HUES48 (cell line): ENCODE data around the gene SLC7A6.

Experiments
- H3K27ac ChIP-seq: one replicate; pipeline ENCODE4 v1.7.0; 2013; ENCODE audit warnings: low read depth, low read length, inconsistent platforms
- H3K27me3 ChIP-seq: 2 replicates; pipeline ENCODE4 v1.6.1; 2013; ENCODE audit warnings: mild to moderate bottlenecking, low read length; ENCODE audit not compliant: control insufficient read depth, insufficient read depth
- H3K36me3 ChIP-seq: 2 replicates; pipeline ENCODE4 v1.6.1; 2013; ENCODE audit warnings: low read length; ENCODE audit not compliant: control insufficient read depth, insufficient read depth
- H3K4me1 ChIP-seq: 2 replicates; pipeline ENCODE4 v1.6.1; 2013; ENCODE audit warnings: mild to moderate bottlenecking, low read length; ENCODE audit not compliant: control insufficient read depth, insufficient read depth
- H3K4me3 ChIP-seq: 2 replicates; pipeline ENCODE4 v1.5.1; 2013; ENCODE audit warnings: mild to moderate bottlenecking, low read depth, low read length
- H3K9ac ChIP-seq: 2 replicates; pipeline ENCODE4 v1.6.1; 2013; ENCODE audit warnings: mild to moderate bottlenecking, low read depth, low read length, moderate library complexity
- H3K9me3 ChIP-seq: 2 replicates; pipeline ENCODE4 v1.6.1; 2013; ENCODE audit warnings: low read length; ENCODE audit not compliant: control insufficient read depth, insufficient read depth

SLC7A6 gene

DNA sequence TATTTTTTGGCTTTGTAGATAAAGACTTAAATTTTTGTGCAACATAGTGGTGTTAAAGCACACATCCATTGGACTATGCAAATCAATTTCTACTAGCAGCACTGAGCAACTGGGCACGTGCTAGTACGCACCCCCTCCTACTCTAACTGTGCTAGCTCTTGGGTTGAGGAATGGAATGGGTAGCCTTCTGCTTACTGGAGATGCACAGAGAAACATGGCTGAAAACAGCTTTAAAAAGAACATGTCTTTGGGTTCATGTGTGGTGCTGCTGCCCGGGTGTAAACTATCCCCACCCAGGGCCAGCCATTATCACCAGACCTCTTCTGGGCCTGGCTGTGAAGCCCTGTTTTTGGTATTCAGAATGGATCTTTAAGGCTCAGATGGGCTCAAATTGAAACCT lies 35.7 kb upstream of the SLC7A6 start:
- Histone ChIP-seq H3K9ac (no peak overlapping the region), H3K36me3 (peaks cover 65% of the 10 kb centered on the region), H3K27ac (no peak overlapping the region), H3K4me3 (no peak overlapping the region), H3K9me3 (no peaks in the 10 kb centered on the region), H3K4me1 (peaks cover 3% of the 10 kb centered on the region; the same call in 1 of the 2 replicates), H3K27me3 (no peaks in the 10 kb centered on the region)

DNA sequence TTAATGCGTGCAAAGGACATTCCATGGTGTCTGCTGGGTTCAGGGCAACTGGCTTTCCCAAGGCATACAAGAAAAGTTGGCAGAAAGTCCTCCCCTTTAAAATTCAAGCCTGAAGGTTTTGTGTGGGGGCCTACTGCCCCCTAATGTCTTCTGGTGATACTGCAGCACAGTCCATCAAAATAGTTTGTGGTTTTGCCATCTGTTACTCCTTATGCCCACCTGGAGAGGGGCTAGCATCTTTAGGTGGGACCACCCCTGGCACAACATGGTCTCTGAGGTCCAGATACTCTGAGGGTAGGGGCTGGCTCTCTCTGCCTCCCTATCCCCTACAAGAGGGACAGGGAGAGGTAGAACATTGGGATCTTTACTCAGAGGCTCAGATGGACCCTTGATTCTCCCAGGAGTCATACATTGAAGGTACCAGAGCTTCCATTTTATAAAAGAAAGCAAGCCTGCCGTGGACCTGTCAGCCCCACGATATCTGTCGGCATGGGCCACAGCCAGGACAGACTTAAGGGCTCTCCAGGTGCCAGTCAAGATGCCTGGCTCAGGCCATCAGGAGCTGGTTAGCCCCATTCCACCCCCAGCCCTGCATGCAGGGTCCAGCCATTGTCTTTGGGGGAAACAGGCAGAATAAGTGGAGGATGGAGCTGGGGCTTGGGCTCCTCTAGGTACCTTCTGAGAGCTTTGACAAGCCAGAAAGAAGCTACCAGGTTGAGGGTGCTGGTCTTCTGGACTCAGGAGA lies 34.7 kb upstream of the SLC7A6 start:
- H3K27ac ChIP-seq = no peak overlapping the region
- H3K4me1 ChIP-seq = peaks cover 12% of the 10 kb centered on the region
- H3K9me3 ChIP-seq = no peaks in the 10 kb centered on the region
- no peak overlapping the region for H3K4me3 ChIP-seq
- peaks cover 66% of the 10 kb centered on the region for H3K36me3 ChIP-seq
- no peaks in the 10 kb centered on the region for H3K27me3 ChIP-seq
- H3K9ac ChIP-seq = no peak overlapping the region

DNA sequence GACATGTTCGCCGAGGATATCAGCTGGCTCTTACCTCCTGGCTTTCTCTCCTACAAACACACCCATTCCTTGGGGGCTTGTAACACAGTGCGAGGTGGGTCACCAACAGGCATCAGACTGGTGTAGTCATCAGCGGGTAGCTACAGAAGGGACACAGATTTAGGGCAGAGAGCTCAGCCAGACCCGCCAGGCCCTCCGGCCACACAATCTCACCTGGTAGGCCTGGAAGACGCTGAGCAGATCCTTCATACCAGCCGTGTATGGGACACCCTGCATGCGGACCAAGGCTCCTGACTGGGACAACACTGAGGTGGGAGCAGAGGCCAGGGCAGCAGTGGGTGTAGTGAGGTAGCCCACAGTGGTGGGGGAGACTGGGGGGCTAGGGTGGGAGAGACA lies 34.2 kb upstream of the SLC7A6 start:
- H3K36me3 ChIP-seq = peaks cover 66% of the 10 kb centered on the region
- no peak overlapping the region for H3K9ac ChIP-seq
- H3K9me3 ChIP-seq = no peaks in the 10 kb centered on the region
- peaks cover 15% of the 10 kb centered on the region for H3K4me1 ChIP-seq
- H3K4me3 ChIP-seq = no peak overlapping the region
- H3K27ac ChIP-seq = no peak overlapping the region
- H3K27me3 ChIP-seq = no peaks in the 10 kb centered on the region

DNA sequence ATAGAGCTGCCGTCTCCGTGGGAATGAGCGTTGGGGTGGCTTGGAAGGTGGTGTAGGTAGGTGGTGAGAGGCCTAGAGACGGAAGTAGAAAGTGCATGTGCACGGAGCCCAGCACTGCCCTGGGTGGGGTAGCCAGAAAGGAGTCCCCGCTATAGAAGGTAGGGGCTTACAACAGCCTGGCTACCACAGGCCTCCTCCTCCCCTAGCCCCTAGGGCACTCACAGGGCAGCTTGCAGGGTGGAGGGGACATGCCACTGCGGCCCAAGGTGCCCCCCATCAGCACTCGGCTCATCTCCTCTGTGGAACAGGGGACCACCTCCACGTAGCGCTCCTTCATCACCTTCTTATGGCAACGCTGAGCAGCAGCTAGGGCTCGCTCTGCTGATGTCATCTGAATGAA lies 33.4 kb upstream of the SLC7A6 start:
- H3K4me1 ChIP-seq = peaks cover 15% of the 10 kb centered on the region
- no peaks in the 10 kb centered on the region for H3K9me3 ChIP-seq
- peaks cover 66% of the 10 kb centered on the region for H3K36me3 ChIP-seq
- H3K27ac ChIP-seq = no peak overlapping the region
- no peak overlapping the region for H3K9ac ChIP-seq
- no peak overlapping the region for H3K4me3 ChIP-seq
- no peaks in the 10 kb centered on the region for H3K27me3 ChIP-seq

DNA sequence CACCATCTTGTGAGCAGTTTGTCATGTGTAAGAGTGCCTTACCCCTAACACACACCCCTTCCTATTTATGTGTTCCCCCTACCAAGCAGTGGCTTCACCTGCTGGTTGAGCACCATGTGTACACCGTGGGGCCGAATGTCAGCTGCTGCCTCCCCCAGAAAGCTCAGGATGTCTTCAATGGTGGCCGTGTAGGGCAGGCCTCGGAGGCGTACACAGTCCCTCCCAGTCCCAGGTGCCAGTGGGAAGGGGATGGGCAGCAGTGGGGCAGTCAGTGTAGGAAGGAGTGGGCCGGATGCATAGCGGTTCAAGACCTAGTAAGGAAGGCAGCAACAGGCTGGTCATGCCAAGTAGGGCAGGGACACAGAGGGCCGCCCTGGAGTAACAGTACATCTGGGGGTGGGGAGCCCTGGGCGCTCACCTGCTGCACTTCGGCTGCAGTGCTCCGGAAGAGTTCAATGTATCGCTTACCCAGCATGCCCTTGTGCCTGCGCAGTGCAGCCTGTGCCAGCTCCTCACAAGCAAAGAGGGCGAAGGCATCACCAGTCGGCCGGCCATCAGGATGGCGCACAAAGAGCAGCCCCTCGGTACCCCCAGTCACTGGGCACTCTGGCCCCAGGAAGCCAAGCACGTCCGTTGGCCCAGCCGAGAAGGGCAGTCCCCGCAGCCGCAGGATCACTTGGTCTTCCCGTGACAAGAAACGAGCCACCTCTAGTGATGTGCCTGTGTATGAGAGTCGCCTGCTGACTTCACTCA lies 32.8 kb upstream of the SLC7A6 start:
- Histone ChIP-seq H3K36me3 (peaks cover 63% of the 10 kb centered on the region), H3K27me3 (no peaks in the 10 kb centered on the region), H3K27ac (no peak overlapping the region), H3K4me3 (no peak overlapping the region), H3K9ac (no peak overlapping the region), H3K4me1 (peaks cover 15% of the 10 kb centered on the region), H3K9me3 (no peaks in the 10 kb centered on the region)

DNA sequence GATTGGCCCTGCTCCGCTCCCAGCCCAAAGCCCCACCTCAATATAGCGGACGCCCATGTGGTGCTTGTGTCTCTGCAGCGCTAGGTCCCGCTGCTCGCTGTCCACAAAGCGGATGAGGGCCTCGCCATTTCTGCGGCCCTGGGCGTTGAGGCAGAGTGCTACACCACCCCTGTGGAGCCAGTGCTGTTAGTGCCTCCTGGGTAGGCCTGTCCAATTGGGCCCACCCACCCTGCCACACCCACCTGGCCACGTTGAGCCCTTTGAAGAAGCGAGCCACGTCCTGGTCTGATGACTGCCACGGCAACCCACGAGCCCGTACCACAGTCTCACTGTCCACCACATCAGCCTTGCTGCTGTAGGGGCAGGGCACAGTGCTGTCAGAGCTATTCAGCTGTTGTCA lies 32.0 kb upstream of the SLC7A6 start:
- H3K27ac ChIP-seq = no peak overlapping the region
- H3K4me3 ChIP-seq = no peak overlapping the region
- peaks cover 15% of the 10 kb centered on the region for H3K4me1 ChIP-seq
- H3K27me3 ChIP-seq = no peaks in the 10 kb centered on the region
- H3K9me3 ChIP-seq = no peaks in the 10 kb centered on the region
- H3K9ac ChIP-seq = no peak overlapping the region
- H3K36me3 ChIP-seq = peaks cover 61% of the 10 kb centered on the region

DNA sequence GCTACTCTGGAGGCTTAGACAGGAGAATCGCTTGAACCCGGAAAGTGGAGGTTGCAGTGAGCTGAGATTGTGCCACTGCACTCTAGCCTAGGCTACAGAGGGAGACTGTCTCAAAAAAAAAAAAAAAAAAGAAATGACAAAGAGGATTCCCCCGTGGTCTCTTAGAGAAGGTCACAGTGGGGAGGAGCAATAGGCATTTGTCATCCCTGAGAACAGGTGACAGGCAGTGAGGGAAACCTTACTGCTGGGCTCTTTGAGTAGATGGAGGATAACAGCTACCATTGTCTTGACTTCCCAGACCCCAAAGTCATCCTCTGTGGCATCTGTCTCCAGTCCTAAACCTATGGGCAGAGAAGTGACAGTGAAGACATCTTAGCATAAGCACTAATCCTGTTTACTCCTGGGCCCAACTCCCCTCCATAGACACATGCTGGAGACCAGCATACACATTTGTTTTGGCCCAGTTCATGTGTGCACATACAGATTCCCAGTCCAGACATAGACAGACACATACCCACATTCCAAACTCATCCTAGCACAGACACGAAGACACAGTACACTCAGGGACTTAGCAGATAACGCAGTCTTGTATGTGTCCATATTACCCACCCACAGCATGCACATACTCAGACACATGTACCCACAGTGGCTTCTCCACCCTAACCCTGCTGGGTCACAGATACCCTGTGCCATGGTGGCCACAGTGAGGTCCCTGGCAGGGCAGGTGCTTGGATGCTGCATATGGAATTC lies 31.1 kb upstream of the SLC7A6 start:
- Histone ChIP-seq H3K9me3 (no peaks in the 10 kb centered on the region), H3K4me1 (peaks cover 18% of the 10 kb centered on the region), H3K4me3 (0 out of 2 replicates have a peak overlapping the region, but pooled peaks have one; percentile 22), H3K36me3 (peaks cover 53% of the 10 kb centered on the region), H3K9ac (no peak overlapping the region), H3K27me3 (no peaks in the 10 kb centered on the region), H3K27ac (no peak overlapping the region)

DNA sequence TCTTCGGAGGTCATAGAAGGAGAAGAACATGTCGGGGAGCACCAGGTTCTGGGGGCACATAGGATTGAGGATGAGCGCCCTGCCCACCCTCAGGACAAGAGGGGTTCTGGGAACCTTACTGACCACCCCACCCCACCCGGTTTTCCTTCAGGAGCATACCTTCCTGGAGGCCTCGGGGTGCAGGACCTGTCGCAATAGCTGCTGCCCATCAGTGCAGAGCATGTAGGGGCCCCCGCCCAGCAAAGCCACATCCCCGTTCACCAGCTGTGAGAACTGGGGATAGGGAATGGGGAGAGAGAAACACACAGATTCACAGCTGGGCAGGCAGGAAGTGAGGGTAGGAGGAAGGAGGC lies 30.5 kb upstream of the SLC7A6 start:
- no peaks in the 10 kb centered on the region for H3K27me3 ChIP-seq
- no peak overlapping the region for H3K9ac ChIP-seq
- H3K27ac ChIP-seq = no peak overlapping the region
- peaks cover 18% of the 10 kb centered on the region for H3K4me1 ChIP-seq
- no peaks in the 10 kb centered on the region for H3K9me3 ChIP-seq
- H3K36me3 ChIP-seq = peaks cover 47% of the 10 kb centered on the region
- H3K4me3 ChIP-seq = 0 out of 2 replicates have a peak overlapping the region, but pooled peaks have one; percentile 82

DNA sequence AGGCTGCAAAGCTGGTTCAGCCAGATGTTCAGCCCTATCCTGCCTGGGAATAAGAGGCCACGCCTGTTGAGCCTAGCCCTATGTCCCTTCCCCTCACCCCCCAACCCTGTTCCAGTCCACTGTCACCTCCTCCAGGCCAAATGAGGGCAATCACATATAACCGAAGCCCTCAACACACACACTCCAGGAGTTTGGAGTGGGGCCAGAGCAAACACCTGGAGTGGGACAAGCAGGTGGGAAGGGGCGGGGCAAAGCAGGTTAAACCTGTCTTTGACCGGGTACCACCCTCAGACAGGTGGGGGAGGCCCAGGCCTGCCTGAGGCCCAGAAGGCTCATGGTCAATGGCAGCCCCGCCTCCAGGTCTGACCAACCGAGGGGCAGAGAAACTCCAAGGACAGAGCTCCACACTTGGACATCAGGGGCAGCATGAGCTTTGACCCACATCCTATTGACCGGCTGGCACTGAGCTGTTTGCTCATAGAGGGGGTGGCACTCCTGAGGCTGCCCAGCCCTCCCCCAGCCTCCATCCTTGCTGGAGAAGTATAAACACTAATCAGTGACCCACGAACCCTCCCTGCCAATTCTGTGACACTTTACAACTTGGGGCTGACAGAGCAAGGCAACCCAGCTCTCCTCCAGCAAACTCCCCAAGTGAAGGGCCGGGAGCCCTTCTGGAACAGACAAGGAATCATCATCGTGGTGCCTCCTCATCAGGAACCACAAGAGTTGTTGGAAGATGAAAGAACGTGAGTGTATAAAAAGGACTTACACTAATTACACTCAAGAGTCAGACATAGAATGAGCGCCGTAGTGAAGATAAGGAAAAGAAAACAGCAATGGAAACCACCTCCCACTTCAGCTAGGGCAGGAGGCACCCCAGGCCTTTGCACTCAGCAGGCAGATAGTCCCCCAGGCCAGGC lies 29.9 kb upstream of the SLC7A6 start:
- Histone ChIP-seq H3K4me1 (peaks cover 18% of the 10 kb centered on the region), H3K36me3 (peaks cover 43% of the 10 kb centered on the region), H3K27me3 (no peaks in the 10 kb centered on the region), H3K9me3 (no peaks in the 10 kb centered on the region), H3K9ac (no peak overlapping the region), H3K4me3 (peak overlapping the region; percentile 82), H3K27ac (no peak overlapping the region)

DNA sequence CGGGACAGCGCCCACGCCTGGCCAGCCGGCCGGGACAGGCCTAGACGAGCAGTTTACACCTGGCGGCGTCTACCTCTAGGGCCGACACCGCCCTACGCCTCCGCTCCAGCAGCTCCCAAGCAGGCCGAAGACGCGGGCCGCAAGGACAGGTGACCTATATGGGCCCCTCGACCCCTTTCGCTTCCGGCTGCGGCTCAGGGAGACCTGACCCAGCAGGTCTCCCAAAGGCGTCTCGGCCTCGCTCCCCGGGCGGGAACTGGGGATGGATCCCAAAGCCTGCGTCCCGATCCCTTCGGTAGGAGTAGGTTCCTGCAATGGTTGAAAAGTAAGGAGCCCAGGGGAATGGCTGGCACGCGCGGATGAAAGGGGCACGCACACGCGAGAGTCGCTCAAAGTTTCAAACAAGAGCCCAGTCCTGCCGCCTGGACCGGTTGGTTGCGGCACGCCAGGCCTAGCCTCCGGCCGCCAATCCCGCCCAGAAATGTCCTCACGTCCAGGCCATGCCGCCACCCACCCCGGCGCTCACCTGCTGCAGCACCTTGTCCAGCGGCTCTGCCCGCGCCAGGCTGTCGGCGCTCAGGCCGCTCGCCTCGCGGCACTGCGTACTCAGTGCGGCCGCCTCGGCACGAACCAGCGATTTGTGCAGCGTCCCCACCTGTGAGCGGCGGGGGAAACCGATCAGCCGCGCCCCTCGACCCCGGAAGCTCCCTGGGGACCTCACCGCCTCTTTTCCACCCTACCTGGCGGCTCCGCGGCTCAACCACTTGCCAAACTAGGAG lies 29.0 kb upstream of the SLC7A6 start:
- peaks cover 34% of the 10 kb centered on the region for H3K36me3 ChIP-seq
- peak overlapping the region; percentile 83 for H3K9ac ChIP-seq
- no peaks in the 10 kb centered on the region for H3K27me3 ChIP-seq
- no peaks in the 10 kb centered on the region for H3K9me3 ChIP-seq
- H3K4me3 ChIP-seq = peak overlapping the region; percentile 82
- peaks cover 22% of the 10 kb centered on the region for H3K4me1 ChIP-seq
- peak overlapping the region; percentile 95 for H3K27ac ChIP-seq
